22Rv1 (cell line): ENCODE data around the gene CEND1.

Experiments used
- ZFX ChIP-seq: fragments of 450-650 bp; IDR thresholded peaks from 2 replicates; pipeline ENCODE4 v1.6.1; 2017; ENCODE audit warnings: antibody characterized with exemption, borderline replicate concordance
- TF ChIP-seq, protein P1 (sequence below): fragments of 450-650 bp; IDR thresholded peaks from 2 replicates; pipeline ENCODE4 v1.5.1; 2017; ENCODE audit warnings: mild to moderate bottlenecking

DNA sequence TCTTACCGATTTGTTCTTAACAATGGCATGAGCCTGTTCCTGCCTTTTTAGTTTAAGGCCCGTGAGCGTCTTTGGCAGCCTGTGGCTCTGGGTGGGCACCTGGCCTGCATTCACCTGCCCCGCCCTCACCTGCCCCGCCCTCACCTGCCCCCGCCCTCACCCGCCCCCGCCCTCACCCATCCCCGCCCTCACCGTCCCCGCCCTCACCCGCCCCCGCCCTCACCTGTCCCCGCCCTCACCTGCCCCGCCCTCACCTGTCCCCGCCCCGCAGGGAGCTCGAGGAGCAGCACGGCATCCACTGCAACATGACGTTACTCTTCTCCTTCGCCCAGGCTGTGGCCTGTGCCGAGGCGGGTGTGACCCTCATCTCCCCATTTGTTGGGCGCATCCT, 26.8 kb downstream of the CEND1 start:
- TF ChIP-seq, protein P1, sequence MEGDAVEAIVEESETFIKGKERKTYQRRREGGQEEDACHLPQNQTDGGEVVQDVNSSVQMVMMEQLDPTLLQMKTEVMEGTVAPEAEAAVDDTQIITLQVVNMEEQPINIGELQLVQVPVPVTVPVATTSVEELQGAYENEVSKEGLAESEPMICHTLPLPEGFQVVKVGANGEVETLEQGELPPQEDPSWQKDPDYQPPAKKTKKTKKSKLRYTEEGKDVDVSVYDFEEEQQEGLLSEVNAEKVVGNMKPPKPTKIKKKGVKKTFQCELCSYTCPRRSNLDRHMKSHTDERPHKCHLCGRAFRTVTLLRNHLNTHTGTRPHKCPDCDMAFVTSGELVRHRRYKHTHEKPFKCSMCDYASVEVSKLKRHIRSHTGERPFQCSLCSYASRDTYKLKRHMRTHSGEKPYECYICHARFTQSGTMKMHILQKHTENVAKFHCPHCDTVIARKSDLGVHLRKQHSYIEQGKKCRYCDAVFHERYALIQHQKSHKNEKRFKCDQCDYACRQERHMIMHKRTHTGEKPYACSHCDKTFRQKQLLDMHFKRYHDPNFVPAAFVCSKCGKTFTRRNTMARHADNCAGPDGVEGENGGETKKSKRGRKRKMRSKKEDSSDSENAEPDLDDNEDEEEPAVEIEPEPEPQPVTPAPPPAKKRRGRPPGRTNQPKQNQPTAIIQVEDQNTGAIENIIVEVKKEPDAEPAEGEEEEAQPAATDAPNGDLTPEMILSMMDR = no peak
- no peak for TF ChIP-seq ZFX
